VCaP (cell line): ENCODE data around the gene AGAP5.
A peak's percentile ranks its signal among the peaks of the same experiment; 100 is the strongest.

Experiments
- H3K27ac ChIP-seq: fragments of 450-650 bp; 2 replicates; pipeline ENCODE4 v1.5.1; 2017
- CTCF ChIP-seq: fragments of 450-650 bp; conservative IDR thresholded peaks from 2 replicates; pipeline ENCODE4 v1.5.1; 2017; ENCODE audit warnings: mild to moderate bottlenecking, moderate library complexity

AGAP5 gene

DNA sequence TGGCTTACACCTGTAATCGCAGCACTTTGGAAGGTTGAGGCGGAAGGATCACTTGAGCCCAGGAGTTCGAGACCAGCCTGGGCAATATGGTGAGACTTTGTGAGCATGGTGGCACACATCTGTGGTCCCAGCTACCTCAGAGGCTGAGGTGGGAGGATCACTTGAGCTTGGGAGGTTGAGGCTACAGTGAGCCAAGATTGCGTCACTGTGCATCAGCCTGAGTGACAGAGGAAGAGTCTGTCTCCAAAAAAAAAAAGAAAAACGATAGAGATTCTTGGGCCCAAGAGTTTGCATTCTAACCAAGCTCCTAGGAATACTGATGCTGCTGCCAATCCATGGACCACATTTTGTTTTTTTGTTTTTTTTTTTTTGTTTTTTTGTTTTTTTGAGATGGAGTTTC is 68.7 kb downstream of the AGAP5 start:
- no peak overlapping the region for H3K27ac ChIP-seq
- TF ChIP-seq CTCF = no peak

GRCh38 chr10:73628405-73628804 is 69.5 kb downstream of the AGAP5 start:
- H3K27ac ChIP-seq = no peak overlapping the region
- no peak for TF ChIP-seq CTCF

- H3K27ac ChIP-seq = no peak overlapping the region
- TF ChIP-seq CTCF = no peak
Measured at GRCh38 chr10:73627300-73627699, 70.6 kb downstream of the AGAP5 start.

GRCh38 chr10:73625884-73626752 is 71.8 kb downstream of the AGAP5 start:
- no peak for TF ChIP-seq CTCF
- peak overlapping the region; percentile 80 for H3K27ac ChIP-seq

GRCh38 chr10:73625004-73625883 is 72.7 kb downstream of the AGAP5 start:
- H3K27ac ChIP-seq = peak overlapping the region; percentile 80
- TF ChIP-seq CTCF = no peak
